Brain microvascular endothelial cell (primary cell): ENCODE data around the gene AFDN.

Source experiments
- DNase-seq: peaks from one replicate; pipeline ENCODE4 v3.0.0-alpha.2; 2020
- H3K27ac ChIP-seq: fragments of 250-450 bp; sonication (Bioruptor Pico); 2 replicates; pipeline ENCODE4 v1.5.1; 2020; ENCODE audit warnings: mild to moderate bottlenecking, moderate library complexity
- H3K27me3 ChIP-seq: fragments of 250-450 bp; sonication (Bioruptor Pico); replicated peaks from 2 replicates; pipeline ENCODE4 v1.5.1; 2020; ENCODE audit warnings: mild to moderate bottlenecking
- H3K36me3 ChIP-seq: fragments of 250-450 bp; sonication (Bioruptor Pico); replicated peaks from 2 replicates; pipeline ENCODE4 v1.5.1; 2020; ENCODE audit warnings: mild to moderate bottlenecking
- H3K4me3 ChIP-seq: 2 replicates; pipeline ENCODE4 v1.5.1; 2011; ENCODE audit warnings: low read depth, mild to moderate bottlenecking, control low read depth, low read length, moderate library complexity
- CTCF ChIP-seq: IDR thresholded peaks from 2 replicates; pipeline ENCODE4 v1.5.1; 2011; ENCODE audit warnings: low read depth, mild to moderate bottlenecking, moderate library complexity, low read length, control low read depth, inconsistent platforms; ENCODE audit errors: missing control alignments
- in situ Hi-C: cut with HindIII; loops from 2 replicates; pipeline ENCODE4 v1.10.0; 2017; ENCODE audit warnings: low sequenced_read_pairs, low pct_ligation_motif_present

The AFDN gene

GRCh38 chr6:167928111-167928510, 101.4 kb downstream of the AFDN start:
- H3K4me3 ChIP-seq = no peak overlapping the region
- no peak for TF ChIP-seq CTCF
- no peaks in the 10 kb centered on the region for H3K27me3 ChIP-seq
- no peaks in the 10 kb centered on the region for H3K36me3 ChIP-seq
- DNase-seq = no peak
- in situ Hi-C loops = no loop called here
- no peak overlapping the region for H3K27ac ChIP-seq

GRCh38 chr6:167930295-167930694, 103.6 kb downstream of the AFDN start:
- in situ Hi-C loops = no loop called here
- Histone ChIP-seq H3K27me3 (no peaks in the 10 kb centered on the region), H3K36me3 (no peaks in the 10 kb centered on the region), H3K27ac (no peak overlapping the region), H3K4me3 (no peak overlapping the region)
- DNase-seq = peak; percentile 45
- TF ChIP-seq CTCF = no peak

GRCh38 chr6:167932468-167933276, 106.0 kb downstream of the AFDN start:
- H3K4me3 ChIP-seq = no peak overlapping the region
- H3K27me3 ChIP-seq = no peaks in the 10 kb centered on the region
- H3K27ac ChIP-seq = no peak overlapping the region
- no peaks in the 10 kb centered on the region for H3K36me3 ChIP-seq
- DNase-seq = peak; percentile 16
- in situ Hi-C loops = no loop called here
- no peak for TF ChIP-seq CTCF

GRCh38 chr6:167933290-167933689, 106.6 kb downstream of the AFDN start:
- no peak for TF ChIP-seq CTCF
- Histone ChIP-seq H3K27ac (no peak overlapping the region), H3K27me3 (no peaks in the 10 kb centered on the region), H3K36me3 (no peaks in the 10 kb centered on the region), H3K4me3 (no peak overlapping the region)
- DNase-seq = no peak
- in situ Hi-C loops = no loop called here

- no peak overlapping the region for H3K4me3 ChIP-seq
- in situ Hi-C loops = no loop called here
Measured at GRCh38 chr6:167933847-167934246, 107.1 kb downstream of the AFDN start.

More at GRCh38 chr6:167933847-167934246, 107.1 kb downstream of the AFDN start:
- Histone ChIP-seq H3K27ac (no peak overlapping the region), H3K27me3 (no peaks in the 10 kb centered on the region), H3K36me3 (no peaks in the 10 kb centered on the region)
- no peak for TF ChIP-seq CTCF
- DNase-seq = no peak
